Measurements from ENCODE around the gene APEH.

APEH gene

GRCh38 chr3:49650637-49651036 lies 23.5 kb upstream of the APEH start:
- no peak for DNase-seq (ENCODE audit: low read depth in 2 of 2)

DNA sequence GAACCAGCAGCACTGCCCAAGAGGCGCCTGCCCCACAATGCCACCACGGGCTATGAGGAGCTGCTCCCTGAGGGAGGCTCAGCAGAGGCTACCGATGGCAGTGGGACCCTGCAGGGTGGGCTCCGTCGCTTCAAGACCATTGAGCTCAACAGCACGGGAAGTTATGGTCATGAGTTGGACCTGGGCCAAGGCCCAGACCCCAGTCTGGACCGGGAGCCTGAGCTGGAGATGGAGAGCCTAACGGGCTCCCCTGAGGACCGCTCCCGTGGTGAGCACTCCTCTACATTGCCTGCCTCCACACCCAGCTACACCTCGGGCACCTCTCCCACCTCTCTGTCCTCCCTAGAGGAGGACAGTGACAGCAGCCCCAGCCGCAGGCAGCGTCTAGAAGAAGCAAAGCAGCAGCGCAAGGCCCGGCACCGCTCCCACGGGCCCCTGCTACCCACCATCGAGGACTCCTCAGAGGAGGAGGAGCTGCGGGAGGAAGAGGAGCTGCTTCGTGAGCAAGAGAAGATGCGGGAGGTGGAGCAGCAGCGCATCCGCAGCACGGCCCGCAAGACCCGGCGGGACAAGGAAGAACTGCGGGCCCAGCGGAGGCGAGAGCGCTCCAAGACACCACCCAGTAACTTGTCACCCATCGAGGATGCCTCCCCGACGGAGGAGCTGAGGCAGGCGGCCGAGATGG lies 21.8 kb upstream of the APEH start:
- DNase-seq (ENCODE audit: low read depth in 2 of 2) = no peak

GRCh38 chr3:49652903-49653415 lies 21.2 kb upstream of the APEH start:
- no peak for DNase-seq (ENCODE audit: low read depth in 2 of 2)

GRCh38 chr3:49653621-49654020 lies 20.5 kb upstream of the APEH start:
- no peak for DNase-seq (ENCODE audit: low read depth in 2 of 2)

GRCh38 chr3:49654176-49654825 lies 19.9 kb upstream of the APEH start:
- no peak for DNase-seq (ENCODE audit: low read depth in 2 of 2)

GRCh38 chr3:49654955-49655556 lies 19.1 kb upstream of the APEH start:
- DNase-seq (ENCODE audit: low read depth in 2 of 2) = no peak

DNA sequence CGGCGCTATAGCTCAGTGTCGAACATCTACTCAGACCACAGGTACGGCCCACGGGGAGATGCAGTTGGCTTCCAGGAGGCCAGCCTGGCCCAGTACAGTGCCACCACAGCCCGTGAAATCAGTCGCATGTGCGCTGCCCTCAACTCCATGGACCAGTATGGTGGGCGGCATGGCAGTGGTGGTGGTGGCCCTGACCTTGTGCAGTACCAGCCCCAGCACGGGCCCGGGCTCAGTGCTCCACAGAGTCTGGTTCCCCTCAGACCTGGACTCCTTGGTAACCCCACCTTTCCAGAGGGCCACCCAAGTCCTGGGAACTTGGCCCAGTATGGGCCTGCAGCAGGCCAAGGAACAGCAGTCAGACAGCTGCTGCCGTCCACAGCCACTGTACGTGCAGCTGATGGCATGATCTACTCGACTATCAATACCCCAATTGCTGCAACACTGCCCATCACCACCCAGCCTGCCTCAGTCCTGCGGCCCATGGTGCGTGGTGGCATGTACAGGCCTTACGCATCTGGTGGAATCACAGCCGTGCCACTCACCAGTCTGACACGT lies 18.3 kb upstream of the APEH start:
- DNase-seq (ENCODE audit: low read depth in 2 of 2) = no peak

DNA sequence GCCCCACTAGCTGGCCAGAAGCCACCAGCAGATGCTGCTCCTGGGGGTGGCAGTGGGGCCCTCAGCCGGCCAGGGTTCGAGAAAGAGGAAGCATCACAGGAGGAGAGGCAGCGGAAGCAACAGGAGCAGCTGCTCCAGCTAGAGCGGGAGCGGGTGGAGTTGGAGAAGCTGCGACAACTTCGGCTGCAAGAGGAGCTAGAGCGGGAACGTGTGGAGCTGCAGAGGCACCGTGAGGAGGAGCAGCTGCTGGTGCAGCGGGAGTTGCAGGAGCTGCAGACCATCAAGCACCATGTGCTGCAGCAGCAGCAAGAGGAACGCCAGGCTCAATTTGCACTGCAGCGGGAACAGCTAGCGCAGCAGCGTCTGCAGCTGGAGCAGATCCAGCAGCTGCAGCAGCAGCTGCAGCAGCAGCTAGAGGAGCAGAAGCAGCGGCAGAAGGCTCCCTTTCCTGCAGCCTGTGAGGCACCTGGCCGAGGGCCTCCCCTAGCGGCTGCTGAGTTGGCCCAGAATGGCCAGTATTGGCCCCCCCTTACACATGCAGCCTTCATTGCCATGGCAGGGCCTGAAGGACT lies 17.5 kb upstream of the APEH start:
- DNase-seq (ENCODE audit: low read depth in 2 of 2) = no peak

GRCh38 chr3:49657208-49657915 lies 16.8 kb upstream of the APEH start:
- DNase-seq (ENCODE audit: low read depth in 2 of 2) = no peak

- DNase-seq (ENCODE audit: low read depth in 2 of 2) = no peak
Measured at GRCh38 chr3:49658711-49659110, 15.4 kb upstream of the APEH start.

DNA sequence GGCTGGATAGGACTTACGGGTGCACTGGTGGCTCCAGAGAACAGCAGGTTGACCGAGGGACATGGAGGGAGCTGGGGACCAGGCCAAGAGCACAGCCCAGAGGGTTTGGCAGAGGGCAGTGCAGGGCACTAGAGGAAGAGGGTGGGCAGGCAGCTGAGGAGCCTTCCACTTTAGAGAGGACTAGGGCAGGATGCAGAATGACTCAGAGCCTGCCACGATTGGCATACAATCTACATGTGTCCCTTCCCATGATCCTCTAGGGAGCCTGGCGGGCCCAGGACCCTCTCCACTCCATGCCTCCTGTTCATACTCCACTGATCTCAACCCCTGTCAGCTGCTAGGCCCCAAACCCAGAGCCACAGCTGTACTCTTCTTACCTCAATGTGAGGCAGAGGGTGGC lies 14.4 kb upstream of the APEH start:
- no peak for DNase-seq (ENCODE audit: low read depth in 2 of 2)

DNA sequence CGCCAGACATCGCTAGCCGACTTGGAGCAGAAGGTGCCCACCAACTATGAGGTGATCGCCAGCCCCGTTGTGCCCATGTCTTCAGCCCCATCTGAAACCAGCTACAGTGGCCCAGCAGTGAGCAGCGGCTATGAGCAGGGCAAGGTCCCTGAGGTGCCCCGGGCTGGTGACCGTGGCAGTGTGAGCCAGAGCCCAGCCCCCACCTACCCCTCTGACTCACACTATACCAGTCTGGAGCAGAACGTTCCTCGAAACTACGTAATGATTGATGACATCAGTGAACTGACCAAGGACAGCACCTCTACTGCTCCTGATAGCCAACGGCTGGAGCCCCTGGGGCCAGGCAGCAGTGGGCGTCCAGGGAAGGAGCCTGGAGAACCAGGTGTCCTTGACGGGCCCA lies 12.9 kb upstream of the APEH start:
- no peak for DNase-seq (ENCODE audit: low read depth in 2 of 2)

DNA sequence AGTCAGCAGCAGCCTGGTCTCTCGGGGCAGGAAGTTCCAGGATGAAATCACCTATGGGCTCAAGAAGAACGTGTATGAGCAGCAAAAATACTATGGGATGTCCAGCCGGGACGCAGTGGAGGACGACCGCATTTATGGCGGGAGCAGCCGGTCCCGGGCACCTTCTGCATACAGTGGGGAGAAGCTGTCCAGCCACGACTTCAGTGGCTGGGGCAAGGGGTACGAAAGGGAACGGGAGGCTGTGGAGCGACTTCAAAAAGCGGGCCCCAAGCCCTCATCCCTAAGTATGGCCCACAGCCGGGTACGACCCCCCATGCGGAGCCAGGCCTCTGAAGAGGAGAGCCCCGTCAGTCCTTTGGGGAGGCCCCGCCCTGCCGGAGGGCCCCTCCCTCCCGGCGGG lies 12.1 kb upstream of the APEH start:
- no peak for DNase-seq (ENCODE audit: low read depth in 2 of 2)

GRCh38 chr3:49662720-49663413 lies 11.3 kb upstream of the APEH start:
- DNase-seq (ENCODE audit: low read depth in 2 of 2) = no peak

DNA sequence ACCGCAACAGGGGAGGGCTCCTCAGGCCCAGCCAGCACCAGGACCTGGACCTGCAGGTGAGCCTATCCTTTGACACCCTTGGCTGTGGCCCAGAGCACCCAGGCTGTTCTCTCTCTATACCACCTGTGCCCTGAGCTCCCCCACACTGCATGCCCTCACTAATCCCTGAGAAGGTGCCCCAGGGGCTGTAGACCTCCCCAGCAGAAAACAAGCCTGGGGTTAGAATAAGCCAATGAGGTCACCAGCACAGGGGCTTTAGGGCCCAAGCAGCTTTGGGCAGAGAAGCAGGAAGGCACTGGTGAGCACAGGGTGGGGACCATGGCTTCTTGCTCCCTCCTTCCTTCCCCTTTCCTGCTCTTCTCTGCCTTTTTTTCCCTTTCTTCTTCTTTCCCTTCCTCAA lies 10.3 kb upstream of the APEH start:
- DNase-seq (ENCODE audit: low read depth in 2 of 2) = no peak

DNA sequence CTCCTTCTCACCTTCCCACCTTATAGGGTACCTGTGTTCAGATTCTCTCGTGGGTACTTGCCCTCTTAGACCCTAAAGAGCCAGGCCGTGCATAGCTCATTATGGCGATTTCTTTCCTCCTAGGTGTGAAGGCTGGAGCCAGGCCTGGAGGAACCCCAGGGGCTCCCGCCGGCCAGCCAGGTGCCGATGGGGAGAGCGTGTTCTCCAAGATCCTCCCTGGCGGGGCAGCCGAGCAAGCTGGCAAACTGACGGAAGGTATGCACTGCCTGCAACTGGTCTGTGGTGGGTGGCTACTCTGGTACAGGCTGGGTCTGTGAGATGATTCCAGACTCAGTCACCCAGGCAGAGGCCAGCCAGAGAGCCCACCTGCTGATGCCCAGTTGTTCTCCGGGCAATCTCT lies 9.9 kb upstream of the APEH start:
- no peak for DNase-seq (ENCODE audit: low read depth in 2 of 2)

- DNase-seq (ENCODE audit: low read depth in 2 of 2) = no peak
Measured at GRCh38 chr3:49665822-49666519, 8.2 kb upstream of the APEH start.

GRCh38 chr3:49666592-49666991 lies 7.6 kb upstream of the APEH start:
- DNase-seq (ENCODE audit: low read depth in 2 of 2) = no peak

DNA sequence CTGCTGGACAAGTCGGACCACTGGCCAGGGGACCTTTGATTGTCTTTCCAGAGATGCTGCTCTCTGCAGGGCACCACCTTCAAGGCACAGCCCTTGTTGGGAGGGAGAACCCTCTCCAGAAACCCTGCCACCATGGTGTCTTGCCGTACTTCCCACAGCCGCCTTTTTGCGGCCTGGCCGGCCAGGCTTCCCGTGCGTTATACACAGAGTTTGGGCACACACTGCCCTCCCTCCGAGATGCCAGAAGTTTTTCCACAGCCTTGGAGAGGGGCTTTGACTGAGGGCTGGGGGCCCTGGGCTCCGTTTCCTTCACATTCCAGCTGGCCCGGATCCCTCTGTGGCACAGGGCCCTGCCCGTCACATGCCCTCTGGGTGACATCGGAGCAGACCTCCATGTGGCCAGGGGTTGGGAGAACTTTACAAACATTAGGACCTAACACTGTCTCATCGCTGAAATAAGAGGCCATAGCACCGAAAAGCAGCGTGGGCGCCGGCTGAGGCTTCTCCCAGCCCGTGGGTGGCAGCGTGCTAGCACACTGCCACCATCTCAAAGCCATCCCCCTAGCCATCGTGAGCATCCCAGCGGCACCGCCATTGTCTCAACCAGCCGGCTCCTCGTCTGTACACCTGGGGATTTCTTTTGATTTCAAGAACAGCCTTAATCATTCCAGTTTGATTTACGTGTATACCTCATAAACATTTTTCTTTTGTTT lies 6.3 kb upstream of the APEH start:
- no peak for DNase-seq (ENCODE audit: low read depth in 2 of 2)

- DNase-seq (ENCODE audit: low read depth in 2 of 2) = no peak
Measured at GRCh38 chr3:49668414-49668797, 5.7 kb upstream of the APEH start.

All from stimulated activated CD8-positive, alpha-beta memory T cell treated with anti-CD3 and anti-CD28 coated beads, Interleukin-2, amount 100 ng/mL, for 1 hour (primary cell).